ENCODE measurements around the gene IGSF22.

Gene IGSF22

GRCh38 chr11:18713646-18714442 lies 12.1 kb downstream of the IGSF22 start:
- DNase-seq (ENCODE audit: low read depth, low spot score) = no peak

GRCh38 chr11:18710545-18710944 lies 15.4 kb downstream of the IGSF22 start:
- DNase-seq (ENCODE audit: low read depth, low spot score) = no peak

GRCh38 chr11:18709414-18709813 lies 16.6 kb downstream of the IGSF22 start:
- DNase-seq (ENCODE audit: low read depth, low spot score) = no peak

- DNase-seq (ENCODE audit: low read depth, low spot score) = no peak
These were observed 18.1 kb downstream of the IGSF22 start for GRCh38 chr11:18707811-18708340.

- peak; percentile 50 for DNase-seq (ENCODE audit: low read depth, low spot score)
These were observed 19.4 kb downstream of the IGSF22 start for GRCh38 chr11:18706330-18707243.

- peak; percentile 27 for DNase-seq (ENCODE audit: low read depth, low spot score)
These were observed 20.2 kb downstream of the IGSF22 start for GRCh38 chr11:18705651-18706281.

GRCh38 chr11:18704698-18705097 lies 21.3 kb downstream of the IGSF22 start:
- DNase-seq (ENCODE audit: low read depth, low spot score) = no peak

- DNase-seq (ENCODE audit: low read depth, low spot score) = no peak
These were observed 21.8 kb downstream of the IGSF22 start for GRCh38 chr11:18704045-18704645.

GRCh38 chr11:18703001-18703763 lies 22.8 kb downstream of the IGSF22 start:
- DNase-seq (ENCODE audit: low read depth, low spot score) = no peak

GRCh38 chr11:18701614-18702216 lies 24.3 kb downstream of the IGSF22 start:
- DNase-seq (ENCODE audit: low read depth, low spot score) = no peak

GRCh38 chr11:18700872-18701271 lies 25.1 kb downstream of the IGSF22 start:
- no peak for DNase-seq (ENCODE audit: low read depth, low spot score)

GRCh38 chr11:18700375-18700774 lies 25.6 kb downstream of the IGSF22 start:
- peak; percentile 39 for DNase-seq (ENCODE audit: low read depth, low spot score)

- DNase-seq (ENCODE audit: low read depth, low spot score) = no peak
These were observed 26.1 kb downstream of the IGSF22 start for GRCh38 chr11:18699848-18700261.

GRCh38 chr11:18699269-18699596 lies 26.8 kb downstream of the IGSF22 start:
- DNase-seq (ENCODE audit: low read depth, low spot score) = no peak

GRCh38 chr11:18698341-18699268 lies 27.4 kb downstream of the IGSF22 start, which contains the start of gene TMEM86A:
Gene TMEM86A (plus strand): TSS chr11:18698779. CDS start chr11:18698887, 108 bp downstream.
- peak; percentile 94 for DNase-seq (ENCODE audit: low read depth, low spot score)

GRCh38 chr11:18697576-18697975 lies 28.4 kb downstream of the IGSF22 start:
- no peak for DNase-seq (ENCODE audit: low read depth, low spot score)

GRCh38 chr11:18696638-18697225 lies 29.3 kb downstream of the IGSF22 start:
- DNase-seq (ENCODE audit: low read depth, low spot score) = peak; percentile 47

GRCh38 chr11:18692941-18693760 lies 32.8 kb downstream of the IGSF22 start:
- no peak for DNase-seq (ENCODE audit: low read depth, low spot score)

Measured in astrocyte of the hippocampus (primary cell).